ENCODE measurements around the gene UPK2.
"Not testable (repeated sequence)": the region's sequence is repeated elsewhere in the genome, so short reads cannot be mapped to it uniquely, and the experiment has no call there.

Gene UPK2

DNA sequence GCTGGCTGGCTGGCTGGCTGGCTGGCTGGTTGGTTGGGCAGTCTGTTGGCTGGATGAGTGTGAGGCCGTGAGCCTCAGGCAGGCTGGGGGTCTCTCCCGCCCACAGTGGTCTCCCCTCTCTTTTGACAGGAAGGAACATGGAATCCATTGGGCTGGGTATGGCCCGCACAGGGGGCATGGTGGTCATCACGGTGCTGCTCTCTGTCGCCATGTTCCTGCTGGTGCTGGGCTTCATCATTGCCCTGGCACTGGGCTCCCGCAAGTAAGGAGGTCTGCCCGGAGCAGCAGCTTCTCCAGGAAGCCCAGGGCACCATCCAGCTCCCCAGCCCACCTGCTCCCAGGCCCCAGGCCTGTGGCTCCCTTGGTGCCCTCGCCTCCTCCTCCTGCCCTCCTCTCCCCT is 1.9 kb downstream of the UPK2 start:
- Histone ChIP-seq H3K27ac (no peak overlapping the region), H3K27me3 (ENCODE audit: insufficient read depth, low read depth) (no peaks in the 10 kb centered on the region)
- TF ChIP-seq, protein P1, sequence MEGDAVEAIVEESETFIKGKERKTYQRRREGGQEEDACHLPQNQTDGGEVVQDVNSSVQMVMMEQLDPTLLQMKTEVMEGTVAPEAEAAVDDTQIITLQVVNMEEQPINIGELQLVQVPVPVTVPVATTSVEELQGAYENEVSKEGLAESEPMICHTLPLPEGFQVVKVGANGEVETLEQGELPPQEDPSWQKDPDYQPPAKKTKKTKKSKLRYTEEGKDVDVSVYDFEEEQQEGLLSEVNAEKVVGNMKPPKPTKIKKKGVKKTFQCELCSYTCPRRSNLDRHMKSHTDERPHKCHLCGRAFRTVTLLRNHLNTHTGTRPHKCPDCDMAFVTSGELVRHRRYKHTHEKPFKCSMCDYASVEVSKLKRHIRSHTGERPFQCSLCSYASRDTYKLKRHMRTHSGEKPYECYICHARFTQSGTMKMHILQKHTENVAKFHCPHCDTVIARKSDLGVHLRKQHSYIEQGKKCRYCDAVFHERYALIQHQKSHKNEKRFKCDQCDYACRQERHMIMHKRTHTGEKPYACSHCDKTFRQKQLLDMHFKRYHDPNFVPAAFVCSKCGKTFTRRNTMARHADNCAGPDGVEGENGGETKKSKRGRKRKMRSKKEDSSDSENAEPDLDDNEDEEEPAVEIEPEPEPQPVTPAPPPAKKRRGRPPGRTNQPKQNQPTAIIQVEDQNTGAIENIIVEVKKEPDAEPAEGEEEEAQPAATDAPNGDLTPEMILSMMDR (conservative IDR thresholded peaks at IDR 0.05; ENCODE audit: low read depth, low read length) = no peak

DNA sequence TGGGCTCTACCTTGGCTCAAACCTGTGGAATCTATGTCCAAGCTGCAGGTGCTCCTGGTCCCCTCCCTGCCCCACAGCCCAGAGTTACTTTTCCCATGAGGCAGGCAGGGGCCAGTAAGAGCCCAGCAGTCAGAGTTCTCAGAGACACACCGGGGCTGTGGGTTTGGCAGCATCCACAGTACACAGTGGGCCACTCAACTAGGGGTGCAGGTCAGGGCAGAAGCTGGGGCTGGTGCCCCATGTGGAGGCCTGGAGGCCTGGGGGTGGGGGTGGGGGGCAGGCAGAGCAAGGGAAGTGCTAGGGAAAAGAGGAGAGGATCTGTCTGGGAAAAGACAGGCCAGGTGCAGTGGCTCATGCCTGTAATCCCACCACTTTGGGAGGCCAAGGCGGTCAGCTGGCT is 2.5 kb downstream of the UPK2 start:
- no peaks in the 10 kb centered on the region for H3K27me3 ChIP-seq (ENCODE audit: insufficient read depth, low read depth)
- no peak overlapping the region for H2AFZ ChIP-seq (ENCODE audit: low read depth)
- H3K36me3 ChIP-seq (ENCODE audit: insufficient read depth) = no peaks in the 10 kb centered on the region
- TF ChIP-seq, protein P1 (conservative IDR thresholded peaks at IDR 0.05; ENCODE audit: low read depth, low read length) = no peak
- no peaks in the 10 kb centered on the region for H4K20me1 ChIP-seq (ENCODE audit: insufficient read depth)
- no peak overlapping the region for H3K9ac ChIP-seq
- H3K4me1 ChIP-seq (ENCODE audit: low read depth, poor library complexity, severe bottlenecking) = no peaks in the 10 kb centered on the region
- no peak overlapping the region for H3K4me3 ChIP-seq (IDR thresholded peaks at IDR 0.05; ENCODE audit: insufficient read depth, low read depth, low read length)
- H3K79me2 ChIP-seq (ENCODE audit: insufficient read depth, low read depth) = no peaks in the 10 kb centered on the region
- no peak overlapping the region for H3K27ac ChIP-seq
- H3K4me2 ChIP-seq = no peak overlapping the region

More for the DNA sequence above, 1.9 kb downstream of the UPK2 start:
- no peaks in the 10 kb centered on the region for H3K4me1 ChIP-seq (ENCODE audit: low read depth, poor library complexity, severe bottlenecking)
- H3K79me2 ChIP-seq (ENCODE audit: insufficient read depth, low read depth) = no peaks in the 10 kb centered on the region
- no peak overlapping the region for H2AFZ ChIP-seq (ENCODE audit: low read depth)
- no peaks in the 10 kb centered on the region for H3K36me3 ChIP-seq (ENCODE audit: insufficient read depth)
- no peak overlapping the region for H3K4me2 ChIP-seq
- H3K9ac ChIP-seq = no peak overlapping the region
- H3K4me3 ChIP-seq (IDR thresholded peaks at IDR 0.05; ENCODE audit: insufficient read depth, low read depth, low read length) = no peak overlapping the region
- H4K20me1 ChIP-seq (ENCODE audit: insufficient read depth) = no peaks in the 10 kb centered on the region

DNA sequence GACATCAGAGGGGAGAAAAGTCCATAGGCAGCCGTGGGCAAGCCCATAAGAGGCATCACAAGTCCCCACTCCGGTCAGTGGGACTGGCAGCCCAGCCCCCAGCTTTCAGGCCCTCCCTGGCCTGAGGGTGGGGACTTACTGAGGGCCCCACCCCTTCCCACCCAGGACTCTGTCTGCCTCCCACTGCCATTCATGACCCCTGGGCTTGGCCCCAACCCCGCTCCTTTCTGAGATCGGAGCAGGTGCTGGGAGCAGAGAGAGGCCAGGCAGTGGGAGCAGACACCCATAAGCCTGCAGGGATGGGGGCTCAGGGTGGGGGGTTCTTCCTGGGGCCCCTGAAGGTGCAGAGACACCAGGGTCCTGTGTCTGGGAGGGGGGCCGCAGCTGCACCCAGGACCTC is 5.1 kb downstream of the UPK2 start:
- H3K9ac ChIP-seq = no peak overlapping the region
- no peak overlapping the region for H3K27ac ChIP-seq
- no peaks in the 10 kb centered on the region for H3K79me2 ChIP-seq (ENCODE audit: insufficient read depth, low read depth)
- H2AFZ ChIP-seq (ENCODE audit: low read depth) = no peak overlapping the region
- no peaks in the 10 kb centered on the region for H3K36me3 ChIP-seq (ENCODE audit: insufficient read depth)
- H3K27me3 ChIP-seq (ENCODE audit: insufficient read depth, low read depth) = no peaks in the 10 kb centered on the region
- no peaks in the 10 kb centered on the region for H3K4me1 ChIP-seq (ENCODE audit: low read depth, poor library complexity, severe bottlenecking)
- TF ChIP-seq, protein P1 (conservative IDR thresholded peaks at IDR 0.05; ENCODE audit: low read depth, low read length) = no peak
- H4K20me1 ChIP-seq (ENCODE audit: insufficient read depth) = no peaks in the 10 kb centered on the region
- no peak overlapping the region for H3K4me3 ChIP-seq (IDR thresholded peaks at IDR 0.05; ENCODE audit: insufficient read depth, low read depth, low read length)
- no peak overlapping the region for H3K4me2 ChIP-seq

DNA sequence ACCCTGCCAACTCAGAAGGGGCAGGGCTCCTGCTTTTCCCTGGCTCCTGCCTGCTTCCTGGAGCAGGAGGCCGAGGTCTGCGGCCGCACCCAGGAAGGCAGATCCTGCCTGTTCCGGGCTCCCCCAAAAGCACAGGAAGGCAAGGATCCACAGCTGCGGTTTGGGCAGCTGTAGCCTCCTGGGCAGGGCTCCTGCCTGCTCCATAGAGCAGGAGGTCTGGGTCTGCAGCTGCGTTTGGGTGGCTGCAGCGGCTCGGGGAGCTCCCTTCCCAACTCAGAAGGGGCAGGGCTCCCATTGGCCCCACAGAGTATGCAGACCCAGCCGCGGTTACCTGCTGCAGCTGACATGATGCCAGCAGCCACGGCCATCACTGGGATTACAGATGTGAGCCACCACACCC is 5.5 kb downstream of the UPK2 start:
- TF ChIP-seq, protein P1 (conservative IDR thresholded peaks at IDR 0.05; ENCODE audit: low read depth, low read length) = no peak
- H2AFZ ChIP-seq (ENCODE audit: low read depth) = no peak overlapping the region

DNA sequence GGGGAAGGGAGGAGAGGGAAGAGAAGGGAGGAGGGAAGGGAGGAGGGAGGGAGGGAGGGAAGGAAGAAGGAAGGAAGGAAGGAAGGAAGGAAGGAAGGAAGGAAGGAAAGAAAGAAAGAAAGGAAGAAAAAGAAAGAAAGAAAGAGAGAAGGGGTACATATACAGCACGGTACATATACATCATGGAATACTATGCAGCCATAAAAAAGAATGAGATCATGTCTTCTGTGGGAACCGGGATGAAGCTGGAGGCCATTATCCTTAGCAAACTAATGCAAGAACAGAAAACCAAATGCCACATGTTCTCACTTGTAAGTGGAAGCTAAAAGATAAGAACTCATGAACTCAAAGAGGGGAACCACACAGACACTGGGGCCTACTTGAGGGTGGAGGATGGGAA is 13.4 kb downstream of the UPK2 start:
- H2AFZ ChIP-seq (ENCODE audit: low read depth); H3K4me2 ChIP-seq; H3K4me3 ChIP-seq (IDR thresholded peaks at IDR 0.05; ENCODE audit: insufficient read depth, low read depth, low read length); H3K27ac ChIP-seq; H3K36me3 ChIP-seq (ENCODE audit: insufficient read depth); H3K9ac ChIP-seq; H3K4me1 ChIP-seq (ENCODE audit: low read depth, poor library complexity, severe bottlenecking); H3K79me2 ChIP-seq (ENCODE audit: insufficient read depth, low read depth); H4K20me1 ChIP-seq (ENCODE audit: insufficient read depth); H3K27me3 ChIP-seq (ENCODE audit: insufficient read depth, low read depth): not testable (repeated sequence)

More for the DNA sequence above, 5.5 kb downstream of the UPK2 start:
- Histone ChIP-seq H4K20me1 (ENCODE audit: insufficient read depth) (no peaks in the 10 kb centered on the region), H3K36me3 (ENCODE audit: insufficient read depth) (no peaks in the 10 kb centered on the region), H3K27ac (no peak overlapping the region), H3K9ac (no peak overlapping the region), H3K27me3 (ENCODE audit: insufficient read depth, low read depth) (no peaks in the 10 kb centered on the region), H3K4me1 (ENCODE audit: low read depth, poor library complexity, severe bottlenecking) (no peaks in the 10 kb centered on the region), H3K4me3 (IDR thresholded peaks at IDR 0.05; ENCODE audit: insufficient read depth, low read depth, low read length) (no peak overlapping the region), H3K79me2 (ENCODE audit: insufficient read depth, low read depth) (no peaks in the 10 kb centered on the region), H3K4me2 (no peak overlapping the region)

All from KMS-11 (cell line).